GM12892 (cell line): Measurements from ENCODE around the gene GFRA4.

ENCODE experiments used
- POLR2A ChIP-seq: IDR thresholded peaks from 2 replicates; pipeline ENCODE4 v1.6.1; 2011; ENCODE audit warnings: low read depth, low read length, control low read depth
- TAF1 ChIP-seq: IDR thresholded peaks from 2 replicates; pipeline ENCODE4 v1.6.1; 2011; ENCODE audit warnings: low read depth, mild to moderate bottlenecking, control low read depth, low read length, borderline replicate concordance

GRCh38 chr20:3691306-3691705 is 28.1 kb upstream of the GFRA4 start:
- TF ChIP-seq POLR2A (no peak), TAF1 (no peak)
